WI38 (cell line): ENCODE data around the gene PARD3.

Source experiments
- H3K4me3 ChIP-seq: 2 replicates; pipeline ENCODE4 v1.5.1; 2011; ENCODE audit warnings: low read depth, mild to moderate bottlenecking, control low read depth, low read length
- CTCF ChIP-seq: IDR thresholded peaks from 2 replicates; pipeline ENCODE4 v1.5.1; 2012; ENCODE audit warnings: low read depth, mild to moderate bottlenecking, control low read depth, low read length

The PARD3 gene

DNA sequence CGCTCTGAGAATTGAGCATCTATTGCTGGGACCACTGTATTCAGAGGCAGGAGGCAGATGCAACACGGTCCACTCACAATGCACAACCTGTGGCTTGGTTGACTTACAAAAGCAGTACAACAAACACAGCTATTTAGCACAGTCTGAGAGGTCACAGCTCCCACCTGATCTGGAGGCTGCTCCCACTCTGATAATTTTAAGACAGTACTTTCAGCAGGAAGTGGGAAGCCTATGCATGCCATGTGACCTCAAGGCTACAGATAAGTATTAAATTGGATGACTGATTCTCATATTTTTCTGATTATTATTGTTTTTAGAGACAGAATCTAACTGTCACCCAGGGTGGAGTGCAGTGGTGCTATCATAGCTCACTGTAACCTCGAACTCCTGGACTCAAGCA is 659.3 kb downstream of the PARD3 start:
- H3K4me3 ChIP-seq: no peak overlapping the region
- no peak for TF ChIP-seq CTCF

GRCh38 chr10:34154383-34154900 is 660.7 kb downstream of the PARD3 start:
- no peak for TF ChIP-seq CTCF
- H3K4me3 ChIP-seq: no peak overlapping the region

DNA sequence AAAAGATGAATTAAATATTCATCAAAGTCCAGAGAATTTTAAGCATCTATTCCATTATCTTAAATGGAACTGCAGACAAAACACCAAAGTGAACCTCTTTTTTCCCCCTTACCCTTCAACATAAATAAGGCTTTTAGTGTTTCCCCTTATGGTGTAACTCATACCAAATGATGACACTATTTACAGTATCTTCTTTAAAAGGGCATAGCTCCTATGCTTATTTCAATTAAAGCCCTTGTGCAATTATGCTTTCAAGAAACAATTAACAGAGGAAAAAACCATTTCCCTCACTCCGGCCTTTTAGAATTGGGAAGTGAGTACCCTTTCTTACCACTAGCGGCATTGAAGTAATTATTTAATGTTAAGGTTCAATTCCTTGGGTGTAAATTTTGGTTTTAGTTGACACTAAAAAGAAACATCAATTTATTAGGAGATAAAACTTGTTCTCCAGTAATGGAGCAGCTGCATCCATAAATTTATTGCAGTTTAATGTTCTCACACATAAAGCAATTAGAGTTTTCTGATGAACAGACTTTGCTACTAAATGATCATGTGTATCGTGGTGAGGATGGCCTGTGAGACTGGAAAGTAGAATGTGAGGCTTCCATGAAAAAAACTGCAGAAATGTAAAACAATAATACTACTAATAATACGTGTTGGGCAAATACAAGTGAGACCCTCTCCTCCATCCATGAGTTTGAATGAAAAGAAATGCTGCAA is 661.3 kb downstream of the PARD3 start:
- no peak overlapping the region for H3K4me3 ChIP-seq
- no peak for TF ChIP-seq CTCF

DNA sequence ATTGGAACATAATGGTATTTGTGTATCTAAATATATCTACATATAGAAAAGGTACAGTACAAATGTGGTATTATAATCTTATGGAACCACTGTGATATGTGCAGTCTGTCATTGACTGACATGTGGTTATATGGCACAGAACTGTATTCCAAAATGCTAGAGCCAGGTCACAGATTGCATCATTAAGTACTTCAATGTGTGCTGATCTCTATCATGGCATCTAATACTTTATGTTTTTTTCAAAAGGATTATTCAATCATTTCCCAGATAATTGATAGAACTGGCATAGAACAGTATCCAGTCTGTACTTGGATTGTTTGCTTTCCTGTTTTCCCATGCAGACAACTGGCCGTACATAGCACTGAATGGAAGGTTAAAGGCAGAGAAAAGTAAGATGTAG is 662.7 kb downstream of the PARD3 start:
- no peak for TF ChIP-seq CTCF
- no peak overlapping the region for H3K4me3 ChIP-seq

GRCh38 chr10:34151931-34152330 is 663.2 kb downstream of the PARD3 start:
- no peak for TF ChIP-seq CTCF
- H3K4me3 ChIP-seq: no peak overlapping the region

DNA sequence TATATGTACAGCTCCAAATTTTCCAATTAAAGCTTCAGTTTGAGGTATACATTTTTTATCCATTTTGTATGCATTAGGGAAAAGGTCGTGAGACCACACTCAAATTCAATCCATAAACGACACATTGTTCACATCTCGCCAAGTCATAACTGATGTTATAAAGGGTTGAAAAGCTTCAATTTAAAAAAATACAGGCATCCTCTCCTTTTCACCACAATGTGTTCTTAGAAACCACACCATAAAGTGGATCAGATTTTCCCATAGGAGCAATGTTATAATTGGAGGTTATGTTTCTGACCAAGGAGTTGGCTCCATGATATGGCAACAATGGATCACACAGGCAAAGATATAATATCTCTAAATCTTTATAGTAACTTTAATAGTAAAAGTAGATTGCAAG is 663.6 kb downstream of the PARD3 start:
- TF ChIP-seq CTCF: no peak

DNA sequence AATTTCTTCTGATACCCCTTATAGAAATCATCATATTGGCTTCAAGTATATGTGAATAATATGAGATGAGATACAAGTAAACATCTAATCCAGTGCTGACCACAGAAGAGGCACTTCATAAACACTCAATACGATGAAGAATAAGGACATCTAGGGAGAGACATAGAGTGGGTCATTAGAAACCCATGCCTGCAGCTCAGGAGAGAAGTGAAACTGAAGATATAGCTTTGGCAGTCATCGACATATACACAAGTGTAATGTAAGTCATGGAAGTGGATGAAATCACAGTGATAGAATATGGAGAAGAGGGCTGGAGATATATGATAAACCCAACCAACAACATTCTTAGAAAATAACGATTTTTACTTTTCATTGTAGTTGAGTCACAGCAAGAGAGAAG is 665.0 kb downstream of the PARD3 start:
- no peak overlapping the region for H3K4me3 ChIP-seq
- no peak for TF ChIP-seq CTCF

More for the DNA sequence above, 663.6 kb downstream of the PARD3 start:
- no peak overlapping the region for H3K4me3 ChIP-seq
